AG10803 (cell line): Measurements from ENCODE around the gene LARGE2.
"Not testable (repeated sequence)": the region's sequence is repeated elsewhere in the genome, so short reads cannot be mapped to it uniquely, and the experiment has no call there.

Experiments used
- DNase-seq: peaks from one replicate; pipeline ENCODE4 v3.0.0; 2010; ENCODE audit warnings: low read depth
- H3K4me3 ChIP-seq: 2 replicates; pipeline ENCODE4 v1.5.1; 2011; ENCODE audit warnings: mild to moderate bottlenecking, low read length, control low read depth
- CTCF ChIP-seq: conservative IDR thresholded peaks from 2 replicates; pipeline ENCODE4 v1.5.1; 2011; ENCODE audit warnings: mild to moderate bottlenecking, low read length, control low read depth, inconsistent platforms

LARGE2 gene

DNA sequence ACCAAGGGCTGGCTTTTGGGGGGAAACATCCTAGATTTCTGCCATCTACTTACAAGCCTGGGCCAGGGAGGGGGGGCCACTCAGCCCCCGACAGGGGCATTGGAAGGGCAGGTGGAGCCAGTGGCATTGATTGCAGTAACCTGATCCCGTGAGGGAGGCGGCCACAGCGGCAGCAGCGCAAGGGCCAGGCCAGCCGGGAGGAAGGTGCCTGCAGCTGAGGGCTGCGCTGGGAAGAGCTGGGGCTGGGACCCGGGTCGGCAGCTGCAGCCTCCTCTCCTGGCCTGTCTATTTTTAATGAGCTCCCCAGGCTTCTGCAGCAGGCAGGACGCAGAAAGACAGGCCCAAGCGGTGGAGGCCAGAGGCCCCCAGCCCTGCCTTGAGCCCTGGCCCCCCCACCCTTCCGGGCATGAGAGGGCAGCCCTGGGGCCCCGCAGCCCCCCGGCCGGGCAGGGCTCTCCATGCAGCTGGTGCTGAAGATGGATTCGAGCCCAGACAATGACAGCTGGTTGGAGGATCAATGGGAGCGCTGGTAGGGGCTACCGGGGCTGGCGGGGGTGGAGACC, 26.0 kb upstream of the LARGE2 start:
- no peak overlapping the region for H3K4me3 ChIP-seq
- no peak for TF ChIP-seq CTCF
- no peak for DNase-seq

DNA sequence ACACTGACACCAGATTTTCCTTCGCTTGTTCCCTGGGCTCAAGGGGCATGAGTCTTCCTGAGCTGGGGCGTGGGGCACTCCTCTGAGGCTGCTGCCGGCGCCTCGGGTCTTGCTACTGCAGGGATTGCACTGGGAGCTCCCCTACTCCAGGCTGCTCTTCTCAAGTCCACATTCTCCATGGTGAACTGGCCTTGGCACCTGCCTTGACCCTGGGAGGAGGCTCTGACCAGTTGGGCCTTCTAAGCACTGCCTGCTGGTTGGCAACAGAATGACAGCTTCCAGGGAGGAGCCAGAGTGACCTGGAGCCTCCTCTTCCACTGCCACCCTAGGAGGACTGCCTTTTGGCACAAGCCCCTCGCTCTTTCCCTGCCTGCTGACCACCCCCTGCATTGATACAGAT, 24.9 kb upstream of the LARGE2 start:
- no peak for DNase-seq
- H3K4me3 ChIP-seq: no peak overlapping the region
- TF ChIP-seq CTCF: no peak

DNA sequence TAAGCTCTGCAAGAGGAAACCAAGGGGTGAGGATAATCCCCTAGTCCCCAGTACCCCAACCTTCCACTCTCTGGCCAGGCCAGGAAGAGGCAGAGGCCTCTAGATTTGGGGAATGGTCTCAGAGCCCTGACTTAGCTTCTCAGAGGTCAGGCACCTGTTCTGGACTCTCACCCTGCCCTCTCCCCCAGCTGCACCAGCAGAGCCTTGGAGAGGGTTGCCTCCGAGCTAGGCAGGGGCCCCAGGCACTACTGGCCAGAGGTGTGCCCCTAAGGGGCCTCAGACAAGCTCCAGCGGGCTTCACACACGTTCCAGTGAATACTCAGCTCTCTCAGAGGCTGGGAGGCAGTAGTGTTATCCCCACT, 23.4 kb upstream of the LARGE2 start:
- H3K4me3 ChIP-seq: peak overlapping the region; percentile 54
- no peak for DNase-seq
- TF ChIP-seq CTCF: no peak

DNA sequence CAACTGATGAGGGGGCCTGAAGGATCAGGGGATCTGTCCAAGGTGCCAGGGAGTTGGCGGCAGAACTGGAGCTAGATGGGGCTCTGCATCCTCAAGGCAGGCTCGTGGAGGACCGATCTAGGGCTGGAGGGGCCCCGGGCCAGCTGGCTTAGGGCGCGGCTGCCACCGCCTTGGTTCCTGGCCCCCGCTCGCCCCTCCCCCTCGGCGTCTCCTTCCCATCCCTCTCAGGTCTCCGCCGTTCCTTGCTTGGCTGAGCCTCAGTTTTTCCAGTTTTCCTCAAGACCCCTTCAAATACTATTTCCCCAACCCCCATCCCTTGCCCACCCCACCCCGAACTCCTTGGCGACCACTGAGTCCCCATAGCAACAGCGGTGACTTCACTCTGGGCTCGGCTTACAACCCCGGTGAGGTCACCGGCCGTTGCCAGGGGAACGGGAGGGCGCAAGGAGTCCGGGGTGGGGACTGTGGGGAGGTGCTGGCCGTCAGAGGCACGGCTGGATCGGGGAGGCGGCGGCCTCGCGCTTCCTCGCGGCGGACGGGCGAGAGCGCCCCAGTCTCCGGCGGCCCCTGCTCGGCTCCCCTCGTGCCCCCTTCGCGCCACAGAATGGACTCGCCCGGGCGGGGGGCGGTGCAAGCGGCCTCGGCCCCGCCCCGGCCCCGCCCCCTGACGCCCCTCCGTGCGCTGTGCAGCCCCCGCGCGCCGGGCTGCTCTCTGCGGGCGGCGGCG, 22.8 kb upstream of the LARGE2 start:
- peak; percentile 81 for DNase-seq
- no peak for TF ChIP-seq CTCF
- peak overlapping the region; percentile 54 for H3K4me3 ChIP-seq

DNA sequence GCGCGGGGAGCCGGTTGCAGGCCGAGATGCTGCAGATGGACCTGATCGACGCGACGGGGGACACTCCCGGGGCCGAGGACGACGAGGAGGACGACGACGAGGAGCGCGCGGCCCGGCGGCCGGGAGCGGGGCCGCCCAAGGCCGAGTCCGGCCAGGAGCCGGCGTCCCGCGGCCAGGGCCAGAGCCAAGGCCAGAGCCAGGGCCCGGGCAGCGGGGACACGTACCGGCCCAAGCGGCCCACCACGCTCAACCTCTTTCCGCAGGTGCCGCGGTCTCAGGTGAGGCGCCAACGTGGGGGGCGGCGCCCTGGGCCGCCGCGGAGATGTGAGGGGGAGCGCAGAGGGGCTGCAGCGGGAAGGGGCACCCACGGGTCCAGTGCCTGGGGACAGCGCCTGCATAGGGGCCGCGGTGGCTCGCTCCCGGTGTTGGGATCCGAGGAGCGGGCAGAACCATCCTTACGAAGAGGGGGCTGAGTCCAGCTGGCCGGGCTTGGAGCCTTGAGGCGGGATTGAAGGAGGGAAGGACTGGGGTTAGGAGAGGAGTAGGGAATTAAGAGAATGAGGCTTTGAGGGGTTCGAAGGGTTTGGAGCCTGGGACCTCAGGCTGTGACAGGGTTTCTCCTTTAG, 22.2 kb upstream of the LARGE2 start:
- peak overlapping the region; percentile 57 for H3K4me3 ChIP-seq

DNA sequence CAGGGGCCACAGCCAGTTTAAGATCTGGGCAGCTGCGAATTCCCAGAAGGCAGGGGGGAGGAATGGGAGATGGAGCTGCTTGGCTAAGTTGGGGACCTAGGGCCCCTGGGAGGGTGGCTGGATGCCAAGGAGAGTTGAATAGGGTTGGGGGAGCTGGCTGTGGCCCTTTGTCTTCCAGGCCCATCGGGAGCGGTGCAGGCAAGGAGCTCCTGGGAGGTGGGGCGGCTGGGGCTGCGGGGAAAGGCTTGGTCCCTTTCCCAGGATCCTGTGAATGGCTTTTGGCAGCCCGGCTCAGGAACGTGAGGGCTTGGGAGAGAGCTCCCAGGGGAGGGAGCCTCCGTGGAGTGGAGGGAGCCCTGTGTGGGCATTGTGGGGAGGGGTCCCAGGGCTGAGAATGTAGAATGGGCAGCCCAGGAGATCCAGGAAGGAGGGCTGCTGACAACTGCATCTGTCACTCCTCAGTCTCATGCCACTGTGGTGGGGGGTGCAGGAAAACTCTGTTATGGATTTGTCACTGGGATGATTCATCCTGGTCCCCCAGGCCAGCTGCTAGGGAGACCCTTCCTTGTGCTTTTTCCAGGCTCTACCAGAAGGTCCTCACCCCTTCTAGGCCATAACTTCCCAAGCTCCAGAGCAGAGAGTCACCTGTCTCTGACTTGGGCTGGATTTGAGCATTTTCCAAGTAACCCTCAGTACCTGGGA, 21.4 kb upstream of the LARGE2 start:
- peak overlapping the region; percentile 57 for H3K4me3 ChIP-seq
- no peak for TF ChIP-seq CTCF
- DNase-seq: peak; percentile 25

More for the DNA sequence above, 22.2 kb upstream of the LARGE2 start:
- not testable (repeated sequence) for DNase-seq

DNA sequence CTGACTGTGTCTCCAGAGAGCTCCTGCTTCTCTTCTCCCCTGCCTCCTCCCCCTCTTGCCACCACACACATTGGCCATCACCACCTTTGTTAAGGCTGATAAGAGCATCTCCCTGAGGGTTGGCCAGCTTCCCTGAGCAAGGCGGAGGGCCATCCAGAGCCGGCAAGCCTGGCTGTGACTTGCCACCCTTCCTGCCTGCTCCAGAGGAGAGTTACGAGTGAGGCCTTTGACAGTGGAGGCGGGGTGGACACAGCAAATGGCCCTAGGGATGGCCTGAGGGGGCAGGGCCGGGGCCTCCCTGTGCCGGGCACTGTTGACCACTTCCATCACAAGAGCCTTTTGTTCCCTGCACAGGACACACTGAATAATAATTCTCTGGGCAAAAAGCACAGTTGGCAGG, 20.8 kb upstream of the LARGE2 start:
- no peak for TF ChIP-seq CTCF
- H3K4me3 ChIP-seq: no peak overlapping the region
- DNase-seq: no peak
